Measurements from ENCODE around the gene PLK2.

DNA sequence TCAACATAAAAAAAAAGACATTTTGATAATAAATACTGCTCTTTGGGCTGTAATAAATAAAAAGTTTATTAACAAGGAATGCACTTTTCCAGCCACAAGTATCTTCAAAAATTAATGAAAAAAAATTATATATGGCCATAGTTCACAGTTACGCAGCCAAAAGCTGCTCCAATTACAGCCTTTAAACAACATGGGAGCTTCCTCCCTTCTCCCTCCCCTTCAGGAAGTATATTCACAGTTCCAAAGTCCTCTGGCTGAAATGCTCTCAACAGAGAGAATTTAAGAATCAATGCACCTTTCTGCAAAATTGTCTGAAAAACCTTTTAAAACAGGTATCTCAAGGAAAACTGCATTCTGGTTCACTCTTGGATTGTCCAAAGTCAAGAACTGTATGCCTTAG lies 5.9 kb downstream of the PLK2 start:
- TF ChIP-seq SMARCB1 (IDR thresholded peaks at IDR 0.05; ENCODE audit: insufficient read length, low read depth): no peak
- no peak for TF ChIP-seq CREB3 (tag; conservative IDR thresholded peaks at IDR 0.05; ENCODE audit: low read depth)
- TF ChIP-seq CTCF (IDR thresholded peaks at IDR 0.05 in 2 of 3, conservative IDR thresholded peaks at IDR 0.05 in 1 of 3; ENCODE audit: insufficient read depth in 2 of 3, low read depth in 1 of 3, low read length in 3 of 3): no peak
- TF ChIP-seq, protein P1, sequence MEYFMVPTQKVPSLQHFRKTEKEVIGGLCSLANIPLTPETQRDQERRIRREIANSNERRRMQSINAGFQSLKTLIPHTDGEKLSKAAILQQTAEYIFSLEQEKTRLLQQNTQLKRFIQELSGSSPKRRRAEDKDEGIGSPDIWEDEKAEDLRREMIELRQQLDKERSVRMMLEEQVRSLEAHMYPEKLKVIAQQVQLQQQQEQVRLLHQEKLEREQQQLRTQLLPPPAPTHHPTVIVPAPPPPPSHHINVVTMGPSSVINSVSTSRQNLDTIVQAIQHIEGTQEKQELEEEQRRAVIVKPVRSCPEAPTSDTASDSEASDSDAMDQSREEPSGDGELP (CRISPR knock-in tag; IDR thresholded peaks at IDR 0.05; ENCODE audit: borderline replicate concordance): no peak
- no peak for TF ChIP-seq STAG1 (CRISPR knock-in tag; IDR thresholded peaks at IDR 0.05; ENCODE audit: borderline replicate concordance)
- no peak for TF ChIP-seq TRIM24 (IDR thresholded peaks at IDR 0.05)
- TF ChIP-seq GATAD2A (IDR thresholded peaks at IDR 0.05): no peak
- no peak for TF ChIP-seq EP300 (IDR thresholded peaks at IDR 0.05; ENCODE audit: low read length)
- TF ChIP-seq TGIF2 (CRISPR knock-in tag; IDR thresholded peaks at IDR 0.05): no peak
- TF ChIP-seq ZNF121 (CRISPR knock-in tag; conservative IDR thresholded peaks at IDR 0.05): no peak
- no peak for TF ChIP-seq EZH2 (IDR thresholded peaks at IDR 0.05; ENCODE audit: borderline replicate concordance, low read depth, low read length)
- no peak for TF ChIP-seq ELF1 (tag; IDR thresholded peaks at IDR 0.05)
- no peak for TF ChIP-seq EGR1 (conservative IDR thresholded peaks at IDR 0.05)
- TF ChIP-seq, protein P2, sequence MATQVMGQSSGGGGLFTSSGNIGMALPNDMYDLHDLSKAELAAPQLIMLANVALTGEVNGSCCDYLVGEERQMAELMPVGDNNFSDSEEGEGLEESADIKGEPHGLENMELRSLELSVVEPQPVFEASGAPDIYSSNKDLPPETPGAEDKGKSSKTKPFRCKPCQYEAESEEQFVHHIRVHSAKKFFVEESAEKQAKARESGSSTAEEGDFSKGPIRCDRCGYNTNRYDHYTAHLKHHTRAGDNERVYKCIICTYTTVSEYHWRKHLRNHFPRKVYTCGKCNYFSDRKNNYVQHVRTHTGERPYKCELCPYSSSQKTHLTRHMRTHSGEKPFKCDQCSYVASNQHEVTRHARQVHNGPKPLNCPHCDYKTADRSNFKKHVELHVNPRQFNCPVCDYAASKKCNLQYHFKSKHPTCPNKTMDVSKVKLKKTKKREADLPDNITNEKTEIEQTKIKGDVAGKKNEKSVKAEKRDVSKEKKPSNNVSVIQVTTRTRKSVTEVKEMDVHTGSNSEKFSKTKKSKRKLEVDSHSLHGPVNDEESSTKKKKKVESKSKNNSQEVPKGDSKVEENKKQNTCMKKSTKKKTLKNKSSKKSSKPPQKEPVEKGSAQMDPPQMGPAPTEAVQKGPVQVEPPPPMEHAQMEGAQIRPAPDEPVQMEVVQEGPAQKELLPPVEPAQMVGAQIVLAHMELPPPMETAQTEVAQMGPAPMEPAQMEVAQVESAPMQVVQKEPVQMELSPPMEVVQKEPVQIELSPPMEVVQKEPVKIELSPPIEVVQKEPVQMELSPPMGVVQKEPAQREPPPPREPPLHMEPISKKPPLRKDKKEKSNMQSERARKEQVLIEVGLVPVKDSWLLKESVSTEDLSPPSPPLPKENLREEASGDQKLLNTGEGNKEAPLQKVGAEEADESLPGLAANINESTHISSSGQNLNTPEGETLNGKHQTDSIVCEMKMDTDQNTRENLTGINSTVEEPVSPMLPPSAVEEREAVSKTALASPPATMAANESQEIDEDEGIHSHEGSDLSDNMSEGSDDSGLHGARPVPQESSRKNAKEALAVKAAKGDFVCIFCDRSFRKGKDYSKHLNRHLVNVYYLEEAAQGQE (IDR thresholded peaks at IDR 0.05; ENCODE audit: borderline replicate concordance): no peak
- TF ChIP-seq, protein P2 (CRISPR knock-in tag; IDR thresholded peaks at IDR 0.05; ENCODE audit: low read depth): no peak
